ENCODE results near the gene CAMK2B. TPM values are rescaled to one million over a fixed set of nuclear protein-coding genes. Genes with fewer than 3 reads are reported as not detected.
A peak's percentile ranks its signal among the peaks of the same experiment; 100 is the strongest.

The CAMK2B gene
- total RNA-seq, 1 donor from 2014 or later: 0.23 TPM

DNA sequence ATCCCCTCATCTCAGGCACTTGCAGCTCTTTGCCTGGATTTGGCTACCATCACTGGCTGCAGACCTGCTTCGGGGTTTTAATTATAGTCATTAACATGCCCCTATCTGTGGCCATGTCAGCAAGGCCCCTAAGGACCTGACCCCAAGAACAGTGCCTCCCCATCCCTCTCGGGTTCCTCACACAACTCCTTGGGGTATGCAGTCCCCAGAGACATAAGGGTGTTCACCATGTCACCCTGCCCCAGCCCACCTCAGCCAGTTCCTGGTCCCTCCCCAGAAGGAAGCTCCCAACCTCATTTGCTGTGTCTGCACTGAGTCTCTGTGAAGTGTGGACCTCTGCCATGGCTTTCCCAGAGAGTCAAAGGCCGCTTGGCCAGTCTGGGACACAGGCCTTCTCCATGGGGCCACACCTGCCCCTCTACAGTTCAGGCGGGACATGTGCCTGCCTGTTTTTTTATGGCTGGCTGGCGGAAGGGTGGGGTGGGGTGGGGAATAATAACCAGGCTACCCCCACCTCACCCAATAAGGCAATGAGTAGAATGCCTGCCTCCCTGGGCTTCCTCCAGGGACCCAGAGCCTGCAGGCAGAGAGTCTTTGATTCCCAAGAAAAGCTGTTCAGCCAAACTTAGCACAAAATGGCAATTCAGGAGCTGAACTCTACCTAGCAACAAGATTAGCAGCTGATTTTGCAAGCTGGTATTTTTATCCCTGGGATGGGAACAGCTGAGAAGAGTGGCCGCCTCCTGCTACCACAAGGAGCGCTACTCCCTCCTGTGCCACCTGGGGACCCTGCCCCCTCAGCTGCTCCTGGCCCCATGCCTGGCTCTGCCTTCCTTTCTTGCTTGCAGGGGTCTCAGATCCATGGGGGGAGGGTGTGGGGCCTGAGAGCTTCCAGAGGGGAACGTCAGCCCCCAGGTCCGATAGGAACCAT, 23.7 kb upstream of the CAMK2B start:
- H3K4me1 Mint-ChIP-seq (ENCODE audit: unreplicated experiment): peaks cover 6% of the 10 kb centered on the region
- no peak for DNase-seq (ENCODE audit: low spot score)
- H3K36me3 Mint-ChIP-seq (ENCODE audit: low read depth, unreplicated experiment): no peaks in the 10 kb centered on the region
- H3K4me3 Mint-ChIP-seq (ENCODE audit: unreplicated experiment): no peak overlapping the region
- TF ChIP-seq, protein P1, sequence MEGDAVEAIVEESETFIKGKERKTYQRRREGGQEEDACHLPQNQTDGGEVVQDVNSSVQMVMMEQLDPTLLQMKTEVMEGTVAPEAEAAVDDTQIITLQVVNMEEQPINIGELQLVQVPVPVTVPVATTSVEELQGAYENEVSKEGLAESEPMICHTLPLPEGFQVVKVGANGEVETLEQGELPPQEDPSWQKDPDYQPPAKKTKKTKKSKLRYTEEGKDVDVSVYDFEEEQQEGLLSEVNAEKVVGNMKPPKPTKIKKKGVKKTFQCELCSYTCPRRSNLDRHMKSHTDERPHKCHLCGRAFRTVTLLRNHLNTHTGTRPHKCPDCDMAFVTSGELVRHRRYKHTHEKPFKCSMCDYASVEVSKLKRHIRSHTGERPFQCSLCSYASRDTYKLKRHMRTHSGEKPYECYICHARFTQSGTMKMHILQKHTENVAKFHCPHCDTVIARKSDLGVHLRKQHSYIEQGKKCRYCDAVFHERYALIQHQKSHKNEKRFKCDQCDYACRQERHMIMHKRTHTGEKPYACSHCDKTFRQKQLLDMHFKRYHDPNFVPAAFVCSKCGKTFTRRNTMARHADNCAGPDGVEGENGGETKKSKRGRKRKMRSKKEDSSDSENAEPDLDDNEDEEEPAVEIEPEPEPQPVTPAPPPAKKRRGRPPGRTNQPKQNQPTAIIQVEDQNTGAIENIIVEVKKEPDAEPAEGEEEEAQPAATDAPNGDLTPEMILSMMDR (IDR thresholded peaks at IDR 0.05; ENCODE audit: unreplicated experiment): no peak
- peaks cover 2% of the 10 kb centered on the region for H3K27me3 Mint-ChIP-seq (ENCODE audit: unreplicated experiment)
- H3K27ac Mint-ChIP-seq (ENCODE audit: unreplicated experiment): no peak overlapping the region
- no peaks in the 10 kb centered on the region for H3K9me3 Mint-ChIP-seq (ENCODE audit: unreplicated experiment)

DNA sequence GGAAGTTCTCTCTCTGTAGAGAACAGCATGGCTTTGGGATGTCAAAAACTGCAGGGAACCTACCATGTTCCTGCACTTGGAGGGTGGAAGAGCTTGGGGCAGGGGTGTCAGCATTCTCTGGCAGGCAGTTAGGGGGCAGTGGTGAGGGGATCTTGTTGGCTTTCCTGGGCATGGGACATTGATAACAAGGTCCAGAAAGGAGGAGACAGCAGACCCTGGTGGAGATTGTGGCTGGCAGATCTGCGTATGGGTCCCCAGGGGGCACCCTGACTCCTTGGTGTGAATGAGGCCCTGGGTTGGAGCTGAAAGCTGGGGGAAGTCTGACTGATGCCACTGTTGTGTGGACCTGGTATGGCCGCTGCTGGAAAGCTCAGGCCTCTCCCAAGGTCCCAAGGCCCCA, 22.9 kb upstream of the CAMK2B start:
- Mint-ChIP-seq H3K4me3 (ENCODE audit: unreplicated experiment) (no peak overlapping the region), H3K27me3 (ENCODE audit: unreplicated experiment) (peaks cover 2% of the 10 kb centered on the region), H3K4me1 (ENCODE audit: unreplicated experiment) (peaks cover 6% of the 10 kb centered on the region), H3K9me3 (ENCODE audit: unreplicated experiment) (no peaks in the 10 kb centered on the region), H3K36me3 (ENCODE audit: low read depth, unreplicated experiment) (no peaks in the 10 kb centered on the region), H3K27ac (ENCODE audit: unreplicated experiment) (no peak overlapping the region)
- TF ChIP-seq, protein P1 (IDR thresholded peaks at IDR 0.05; ENCODE audit: unreplicated experiment): no peak
- DNase-seq (ENCODE audit: low spot score): peak; percentile 28

DNA sequence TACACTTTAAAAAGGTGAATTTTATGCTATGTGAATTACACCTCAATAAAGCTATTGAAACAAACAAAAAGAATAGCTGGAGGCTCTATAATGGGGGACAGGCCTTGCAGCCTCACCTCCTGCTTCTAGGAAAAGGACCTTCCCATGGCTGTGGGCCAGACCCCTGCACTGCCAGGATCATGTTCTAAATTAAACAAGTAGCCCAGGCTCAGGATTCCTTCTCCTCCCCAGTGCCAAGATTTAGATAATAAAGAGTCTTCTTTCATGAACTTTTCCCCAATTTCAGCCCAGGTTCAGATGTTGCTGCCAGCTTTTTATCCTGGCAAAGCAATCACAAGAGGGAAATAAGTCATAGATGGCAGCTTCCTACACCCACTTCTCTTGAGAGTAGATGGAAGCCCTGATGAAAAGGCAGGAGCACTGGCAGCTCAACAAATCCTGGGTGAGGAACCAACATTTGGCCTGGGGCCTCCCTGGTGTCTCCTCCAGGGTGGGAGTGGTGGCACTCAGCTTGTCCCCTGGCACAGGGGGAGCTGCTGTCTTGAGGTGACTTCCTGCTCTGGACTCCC, 22.2 kb upstream of the CAMK2B start:
- Mint-ChIP-seq H3K36me3 (ENCODE audit: low read depth, unreplicated experiment) (no peaks in the 10 kb centered on the region), H3K4me3 (ENCODE audit: unreplicated experiment) (no peak overlapping the region), H3K9me3 (ENCODE audit: unreplicated experiment) (no peaks in the 10 kb centered on the region), H3K27ac (ENCODE audit: unreplicated experiment) (no peak overlapping the region), H3K4me1 (ENCODE audit: unreplicated experiment) (peaks cover 6% of the 10 kb centered on the region), H3K27me3 (ENCODE audit: unreplicated experiment) (peaks cover 2% of the 10 kb centered on the region)
- no peak for DNase-seq (ENCODE audit: low spot score)
- TF ChIP-seq, protein P1 (IDR thresholded peaks at IDR 0.05; ENCODE audit: unreplicated experiment): no peak

DNA sequence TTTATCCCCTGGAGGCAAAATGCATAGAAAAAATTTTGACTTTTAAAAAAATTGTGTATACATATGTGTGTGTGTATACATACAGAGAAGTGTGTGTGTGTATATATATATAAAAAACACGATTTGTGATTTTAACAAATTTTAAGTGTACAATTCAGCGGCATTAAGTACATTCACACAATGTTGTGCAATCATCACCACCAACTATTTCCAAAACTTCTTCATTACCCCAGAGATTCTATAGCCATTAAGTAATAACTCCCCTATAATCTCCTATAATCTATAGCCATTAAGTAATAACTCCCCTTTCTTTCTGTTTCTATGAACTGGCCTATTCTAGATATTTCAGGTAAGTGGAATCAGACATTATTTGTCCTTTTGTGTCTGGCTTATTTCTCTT, 20.7 kb upstream of the CAMK2B start:
- H3K4me1 Mint-ChIP-seq (ENCODE audit: unreplicated experiment): peaks cover 6% of the 10 kb centered on the region

More for the DNA sequence above, 20.7 kb upstream of the CAMK2B start:
- Mint-ChIP-seq H3K9me3 (ENCODE audit: unreplicated experiment) (no peaks in the 10 kb centered on the region), H3K4me3 (ENCODE audit: unreplicated experiment) (no peak overlapping the region), H3K27me3 (ENCODE audit: unreplicated experiment) (peaks cover 2% of the 10 kb centered on the region), H3K27ac (ENCODE audit: unreplicated experiment) (no peak overlapping the region), H3K36me3 (ENCODE audit: low read depth, unreplicated experiment) (no peaks in the 10 kb centered on the region)
- TF ChIP-seq, protein P1 (IDR thresholded peaks at IDR 0.05; ENCODE audit: unreplicated experiment): no peak
- no peak for DNase-seq (ENCODE audit: low spot score)
